ENCODE data around the gene GNPTG. TPM values are rescaled to one million over a fixed set of nuclear protein-coding genes. Genes with fewer than 3 reads are reported as not detected.

Gene GNPTG
- total and polyA plus RNA-seq, 2 of the 13 experiments (the other 11 are each of a cell fraction or from before 2014, with no cell fraction given): 22.7 to 71.1 TPM

GRCh38 chr16:1342526-1343427 lies 9.0 kb upstream of the GNPTG start (continued):
- no peak for TF ChIP-seq HNRNPK (IDR thresholded peaks at IDR 0.05; ENCODE audit: low read depth, low read length, poor library complexity, severe bottlenecking)
- TF ChIP-seq PBX3 (CRISPR knock-in tag; IDR thresholded peaks at IDR 0.05; ENCODE audit: borderline replicate concordance): no peak
- TF ChIP-seq ZNF556 (CRISPR knock-in tag; IDR thresholded peaks at IDR 0.05; ENCODE audit: borderline replicate concordance): no peak
- TF ChIP-seq PHF8 (CRISPR knock-in tag; IDR thresholded peaks at IDR 0.05): no peak
- TF ChIP-seq ETV5 (CRISPR knock-in tag; IDR thresholded peaks at IDR 0.05; ENCODE audit: borderline replicate concordance): no peak
- TF ChIP-seq FOXP4 (CRISPR knock-in tag; IDR thresholded peaks at IDR 0.05): no peak
- no peak for TF ChIP-seq ZBTB40 (IDR thresholded peaks at IDR 0.05)
- no peak for TF ChIP-seq ZBTB40 (CRISPR knock-in tag; IDR thresholded peaks at IDR 0.05)
- no peak for TF ChIP-seq ZNF713 (CRISPR knock-in tag; IDR thresholded peaks at IDR 0.05)
- TF ChIP-seq MXI1 (IDR thresholded peaks at IDR 0.05; ENCODE audit: borderline replicate concordance, low read depth, low read length): peak; percentile 91; the same call in 1 of the 3 replicates
- TF ChIP-seq MED1 (CRISPR knock-in tag; IDR thresholded peaks at IDR 0.05): no peak
- no peak for TF ChIP-seq ZEB1 (IDR thresholded peaks at IDR 0.05; ENCODE audit: insufficient replicate concordance, low read depth)
- no peak for TF ChIP-seq DZIP1 (CRISPR knock-in tag; IDR thresholded peaks at IDR 0.05)
